Measurements from ENCODE around the gene PHF2.

- no peak for TF ChIP-seq CTCF (IDR thresholded peaks at IDR 0.05)
- no peak for TF ChIP-seq EZH2phosphoT487 (IDR thresholded peaks at IDR 0.05; ENCODE audit: borderline replicate concordance, low read depth)
- no peak for TF ChIP-seq POLR2AphosphoS5 (IDR thresholded peaks at IDR 0.05; ENCODE audit: low read depth, low read length)
These were observed 66.6 kb downstream of the PHF2 start for GRCh38 chr9:93642961-93643360.

Measured in SK-N-SH (cell line).